Measurements from ENCODE around the gene SULT1B1.

Gene SULT1B1

DNA sequence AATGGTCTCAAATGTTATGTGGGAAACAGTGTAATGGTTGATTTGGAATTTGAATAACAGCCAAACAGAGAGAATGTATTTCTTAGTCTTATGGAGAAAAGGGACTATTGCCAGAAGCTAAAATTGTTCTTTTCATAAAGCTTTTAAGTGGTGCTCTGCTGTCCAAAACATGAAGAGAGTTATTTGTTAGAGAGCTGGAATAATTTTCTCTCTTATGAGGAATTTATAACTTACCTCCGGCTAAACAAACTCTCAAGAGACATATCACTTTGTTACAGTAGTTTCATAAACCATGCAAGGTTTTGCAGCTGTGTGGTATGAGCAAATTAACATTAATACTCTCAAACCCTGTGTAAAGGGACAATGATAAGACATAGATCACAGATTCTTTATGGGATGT, 28.6 kb downstream of the SULT1B1 start:
- Mint-ChIP-seq H3K27me3 (ENCODE audit: low read depth, poor library complexity) (no peaks in the 10 kb centered on the region), H3K27ac (no peak overlapping the region), H3K36me3 (ENCODE audit: low read depth) (no peaks in the 10 kb centered on the region), H3K9me3 (no peaks in the 10 kb centered on the region), H3K4me1 (no peaks in the 10 kb centered on the region), H3K4me3 (no peak overlapping the region)
- TF ChIP-seq, protein P1, sequence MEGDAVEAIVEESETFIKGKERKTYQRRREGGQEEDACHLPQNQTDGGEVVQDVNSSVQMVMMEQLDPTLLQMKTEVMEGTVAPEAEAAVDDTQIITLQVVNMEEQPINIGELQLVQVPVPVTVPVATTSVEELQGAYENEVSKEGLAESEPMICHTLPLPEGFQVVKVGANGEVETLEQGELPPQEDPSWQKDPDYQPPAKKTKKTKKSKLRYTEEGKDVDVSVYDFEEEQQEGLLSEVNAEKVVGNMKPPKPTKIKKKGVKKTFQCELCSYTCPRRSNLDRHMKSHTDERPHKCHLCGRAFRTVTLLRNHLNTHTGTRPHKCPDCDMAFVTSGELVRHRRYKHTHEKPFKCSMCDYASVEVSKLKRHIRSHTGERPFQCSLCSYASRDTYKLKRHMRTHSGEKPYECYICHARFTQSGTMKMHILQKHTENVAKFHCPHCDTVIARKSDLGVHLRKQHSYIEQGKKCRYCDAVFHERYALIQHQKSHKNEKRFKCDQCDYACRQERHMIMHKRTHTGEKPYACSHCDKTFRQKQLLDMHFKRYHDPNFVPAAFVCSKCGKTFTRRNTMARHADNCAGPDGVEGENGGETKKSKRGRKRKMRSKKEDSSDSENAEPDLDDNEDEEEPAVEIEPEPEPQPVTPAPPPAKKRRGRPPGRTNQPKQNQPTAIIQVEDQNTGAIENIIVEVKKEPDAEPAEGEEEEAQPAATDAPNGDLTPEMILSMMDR (IDR thresholded peaks at IDR 0.05): no peak
- no peak for DNase-seq

DNA sequence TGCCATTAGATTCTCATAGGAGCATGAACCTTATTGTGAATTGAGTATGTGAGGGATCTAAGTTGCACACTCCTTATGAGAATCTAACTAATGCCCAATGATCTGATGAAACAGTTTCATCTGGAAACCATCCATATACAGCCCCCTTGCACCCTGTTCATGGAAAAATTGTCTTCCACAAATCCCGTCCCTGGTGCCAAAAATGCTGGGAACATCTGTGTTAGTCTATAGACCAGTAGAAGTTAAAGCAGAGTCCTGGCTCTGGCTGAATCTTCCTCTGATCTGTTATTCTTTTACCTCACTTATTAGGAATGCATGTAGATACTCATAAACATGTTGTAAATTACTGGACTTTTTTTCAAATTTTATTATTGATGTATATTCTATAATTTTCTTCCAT, 29.2 kb downstream of the SULT1B1 start:
- Mint-ChIP-seq H3K9me3 (no peaks in the 10 kb centered on the region), H3K27ac (no peak overlapping the region), H3K4me1 (no peaks in the 10 kb centered on the region), H3K4me3 (no peak overlapping the region), H3K27me3 (ENCODE audit: low read depth, poor library complexity) (no peaks in the 10 kb centered on the region), H3K36me3 (ENCODE audit: low read depth) (no peaks in the 10 kb centered on the region)
- TF ChIP-seq, protein P1 (IDR thresholded peaks at IDR 0.05): no peak
- DNase-seq: no peak

DNA sequence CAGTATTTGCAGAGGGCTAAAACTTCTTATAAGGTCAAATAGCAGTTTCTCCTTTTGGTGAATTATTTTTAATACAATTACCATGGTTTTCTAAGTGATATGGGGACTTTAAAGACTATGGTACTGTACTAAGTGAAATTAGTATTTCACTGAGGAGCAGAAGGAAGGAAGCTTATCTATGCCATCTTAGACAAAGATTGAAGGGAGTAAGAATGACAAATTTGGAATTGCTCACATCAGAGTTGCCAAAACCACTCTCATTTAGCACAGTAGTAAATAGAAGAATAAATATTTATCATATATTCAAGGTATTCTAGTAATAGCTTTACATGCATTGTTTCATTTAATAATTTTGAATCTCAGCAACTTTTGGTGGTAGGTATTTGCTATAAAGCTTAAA, 30.4 kb downstream of the SULT1B1 start:
- Mint-ChIP-seq H3K27me3 (ENCODE audit: low read depth, poor library complexity) (no peaks in the 10 kb centered on the region), H3K9me3 (no peaks in the 10 kb centered on the region), H3K36me3 (ENCODE audit: low read depth) (no peaks in the 10 kb centered on the region), H3K4me1 (no peaks in the 10 kb centered on the region), H3K27ac (no peak overlapping the region), H3K4me3 (no peak overlapping the region)
- DNase-seq: no peak
- TF ChIP-seq, protein P1 (IDR thresholded peaks at IDR 0.05): no peak

DNA sequence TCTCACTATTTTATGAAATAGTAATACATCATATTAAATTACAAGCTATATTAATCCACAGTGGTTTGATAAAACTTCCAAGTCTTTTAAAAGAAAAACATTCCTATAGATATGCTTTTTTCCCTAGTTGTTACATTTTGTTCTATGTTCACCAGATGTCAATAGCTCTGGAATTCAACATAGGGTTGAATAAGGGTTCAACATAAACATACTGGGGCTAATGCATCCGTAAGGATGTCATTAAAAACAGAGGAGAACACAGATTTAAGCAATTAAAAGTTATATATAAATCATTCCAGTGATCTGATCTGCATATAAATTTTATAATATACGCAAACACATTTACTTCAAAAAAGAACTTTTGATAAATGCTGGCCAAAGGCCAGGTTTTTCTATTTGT, 32.5 kb downstream of the SULT1B1 start:
- no peak for DNase-seq
- H3K36me3 Mint-ChIP-seq (ENCODE audit: low read depth): no peaks in the 10 kb centered on the region
- no peak overlapping the region for H3K27ac Mint-ChIP-seq
- no peaks in the 10 kb centered on the region for H3K4me1 Mint-ChIP-seq
- no peaks in the 10 kb centered on the region for H3K9me3 Mint-ChIP-seq
- H3K4me3 Mint-ChIP-seq: no peak overlapping the region
- TF ChIP-seq, protein P1 (IDR thresholded peaks at IDR 0.05): no peak
- no peaks in the 10 kb centered on the region for H3K27me3 Mint-ChIP-seq (ENCODE audit: low read depth, poor library complexity)

DNA sequence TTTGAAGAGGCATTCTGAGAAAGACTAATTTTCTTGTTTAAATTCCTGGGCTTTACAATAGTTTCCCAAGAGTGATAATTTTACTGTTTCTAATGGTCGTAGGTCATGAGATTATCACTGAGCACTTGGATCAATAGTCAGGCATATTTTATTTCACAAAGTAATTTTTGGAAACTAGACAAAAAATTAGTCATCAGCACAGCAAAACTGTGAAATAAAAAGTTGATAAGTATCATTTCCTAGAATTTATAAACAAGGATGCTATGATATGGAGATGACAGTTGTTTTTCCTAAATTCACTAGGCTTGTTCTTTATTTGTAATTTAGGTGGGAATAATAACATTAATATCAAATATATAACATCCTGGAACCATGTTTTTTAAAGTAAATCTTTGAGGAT, 33.0 kb downstream of the SULT1B1 start:
- TF ChIP-seq, protein P1 (IDR thresholded peaks at IDR 0.05): no peak
- no peak for DNase-seq
- Mint-ChIP-seq H3K4me1 (no peaks in the 10 kb centered on the region), H3K4me3 (no peak overlapping the region), H3K27ac (no peak overlapping the region), H3K9me3 (no peaks in the 10 kb centered on the region), H3K36me3 (ENCODE audit: low read depth) (no peaks in the 10 kb centered on the region), H3K27me3 (ENCODE audit: low read depth, poor library complexity) (no peaks in the 10 kb centered on the region)

DNA sequence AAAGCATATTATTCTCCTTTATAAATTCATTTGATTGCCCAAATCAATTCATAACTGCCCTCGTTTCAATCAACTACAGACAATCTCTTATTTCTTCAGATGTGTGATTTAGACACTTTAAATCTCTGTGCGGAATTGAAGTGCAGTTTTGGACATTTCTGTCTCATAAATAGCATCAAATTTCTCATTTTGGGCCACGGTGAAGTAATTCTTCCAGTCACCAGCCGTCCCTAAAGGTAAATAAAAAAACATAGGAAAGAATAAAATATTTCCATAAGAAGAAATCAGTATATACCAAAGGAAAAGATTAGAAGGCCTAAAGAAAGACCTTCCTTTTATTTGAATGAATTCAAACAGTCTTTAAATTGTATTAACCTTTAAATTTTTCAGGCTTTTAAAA, 33.4 kb downstream of the SULT1B1 start:
- Mint-ChIP-seq H3K36me3 (ENCODE audit: low read depth) (no peaks in the 10 kb centered on the region), H3K27ac (no peak overlapping the region), H3K4me3 (no peak overlapping the region), H3K9me3 (no peaks in the 10 kb centered on the region), H3K27me3 (ENCODE audit: low read depth, poor library complexity) (no peaks in the 10 kb centered on the region), H3K4me1 (no peaks in the 10 kb centered on the region)
- TF ChIP-seq, protein P1 (IDR thresholded peaks at IDR 0.05): no peak
- no peak for DNase-seq

All from nephron progenitor cell (in vitro differentiated cells).